CD14-positive monocyte (primary cell): ENCODE results near the gene MNX1. TPM values are rescaled to one million over a fixed set of nuclear protein-coding genes. Genes with fewer than 3 reads are reported as not detected.

Experiments
- DNase-seq, 3 donors: peaks; one replicate each; pipeline ENCODE4 v3.0.0-alpha.2; 2011 to 2022
- H2AFZ ChIP-seq: 2 replicates; pipeline ENCODE4 v1.6.0; 2012; ENCODE audit warnings: mild to moderate bottlenecking, low read depth, low read length, inconsistent platforms; ENCODE audit not compliant: insufficient read depth, poor library complexity, severe bottlenecking
- H3K27ac ChIP-seq, 2 donors: 1 replicate in 1 of 2; 2 replicates in 1 of 2; pipeline ENCODE4 v1.5.1; 2012 to 2013; ENCODE audit warnings: low read length in 2 of 2, control low read depth in 1 of 2, inconsistent platforms in 1 of 2, low read depth in 1 of 2, mild to moderate bottlenecking in 1 of 2
- H3K27me3 ChIP-seq, 2 donors: one replicate each; pipeline versions ENCODE4 v1.6.0 to v1.6.1; 2011 to 2013; ENCODE audit warnings: low read length in 2 of 2; ENCODE audit not compliant: control insufficient read depth in 2 of 2, insufficient read depth in 2 of 2
- H3K36me3 ChIP-seq, 2 donors: replicated peaks in 1 of 2; 1 replicate in 1 of 2; 2 replicates in 1 of 2; pipeline versions ENCODE4 v1.5.1 to v1.6.1; 2012 to 2013; ENCODE audit warnings: low read length in 2 of 2, control low read depth in 1 of 2, inconsistent platforms in 1 of 2, mild to moderate bottlenecking in 1 of 2; ENCODE audit not compliant: insufficient read depth in 2 of 2, control insufficient read depth in 1 of 2
- H3K4me1 ChIP-seq, 2 donors: 1 replicate in 1 of 2; 2 replicates in 1 of 2; pipeline versions ENCODE4 v1.5.1 to v1.6.1; 2012 to 2013; ENCODE audit warnings: low read length in 2 of 2, control low read depth in 1 of 2, inconsistent platforms in 1 of 2, mild to moderate bottlenecking in 1 of 2, moderate library complexity in 1 of 2; ENCODE audit not compliant: insufficient read depth in 2 of 2, control insufficient read depth in 1 of 2
- H3K4me2 ChIP-seq: replicated peaks from 2 replicates; pipeline ENCODE3; 2012; ENCODE audit warnings: low read length, moderate library complexity, mild to moderate bottlenecking; ENCODE audit not compliant: poor library complexity, severe bottlenecking; ENCODE audit errors: extremely low read depth
- H3K4me3 ChIP-seq, 3 experiments: fragments of 200-600 bp in 1 of 3; sonication (generic) in 1 of 3; replicated peaks in 1 of 3; 1 replicate in 2 of 3; 2 replicates in 1 of 3; pipeline ENCODE4 v1.5.1; 2011 to 2013; ENCODE audit warnings: low read length in 3 of 3, mild to moderate bottlenecking in 3 of 3, control low read depth in 2 of 3, low read depth in 2 of 3, inconsistent platforms in 1 of 3, moderate library complexity in 1 of 3
- H3K79me2 ChIP-seq: 2 replicates; pipeline ENCODE4 v1.6.0; 2012; ENCODE audit warnings: mild to moderate bottlenecking, control low read depth, inconsistent platforms, low read length, moderate library complexity; ENCODE audit not compliant: insufficient read depth
- H3K9ac ChIP-seq: 2 replicates; pipeline ENCODE4 v1.6.0; 2017; ENCODE audit warnings: low read length, mild to moderate bottlenecking; ENCODE audit not compliant: insufficient read depth, poor library complexity, severe bottlenecking
- H3K9me3 ChIP-seq, 2 donors: replicated peaks in 1 of 2; 1 replicate in 1 of 2; 2 replicates in 1 of 2; pipeline versions ENCODE4 v1.5.1 to v1.6.1; 2012 to 2013; ENCODE audit warnings: low read length in 2 of 2, control low read depth in 1 of 2; ENCODE audit not compliant: control insufficient read depth in 1 of 2, insufficient read depth in 1 of 2
- H4K20me1 ChIP-seq: 2 replicates; pipeline ENCODE4 v1.6.0; 2012; ENCODE audit warnings: mild to moderate bottlenecking, low read length, control low read depth, moderate library complexity; ENCODE audit not compliant: insufficient read depth
- H3K27ac Mint-ChIP-seq, 7 donors: one replicate each; pipeline ENCODE4 v1.8.0; 2020; ENCODE audit warnings: mild to moderate bottlenecking in 7 of 7, mixed read lengths in 7 of 7, moderate library complexity in 6 of 7, inconsistent platforms in 2 of 7
- H3K27me3 Mint-ChIP-seq, 3 donors: one replicate each; pipeline ENCODE4 v1.8.0; 2021 to 2022; ENCODE audit warnings: low read depth in 3 of 3, mild to moderate bottlenecking in 3 of 3, mixed read lengths in 3 of 3, moderate library complexity in 3 of 3, inconsistent platforms in 1 of 3
- H3K36me3 Mint-ChIP-seq, 2 donors: one replicate each; pipeline ENCODE4 v1.8.0; 2020; ENCODE audit warnings: mixed read lengths in 2 of 2, inconsistent platforms in 1 of 2, mild to moderate bottlenecking in 1 of 2
- H3K4me1 Mint-ChIP-seq: one replicate; pipeline ENCODE4 v1.8.0; 2020; ENCODE audit warnings: mild to moderate bottlenecking, mixed read lengths
- H3K4me3 Mint-ChIP-seq, 2 donors: one replicate each; pipeline ENCODE4 v1.8.0; 2020; ENCODE audit warnings: mild to moderate bottlenecking in 2 of 2, mixed read lengths in 2 of 2, moderate library complexity in 1 of 2
- H3K9me3 Mint-ChIP-seq, 7 donors: one replicate each; pipeline ENCODE4 v1.8.0; 2020 to 2022; ENCODE audit warnings: mixed read lengths in 7 of 7, mild to moderate bottlenecking in 6 of 7, moderate library complexity in 6 of 7, inconsistent platforms in 2 of 7
- CTCF ChIP-seq: fragments of 200-600 bp; IDR thresholded peaks from one replicate; pipeline ENCODE4 v1.8.0; 2022; ENCODE audit warnings: antibody characterized with exemption, mild to moderate bottlenecking
- WGBS: methylation state at CpG from one replicate; pipeline ENCODE4 v1.1.5; 2013; ENCODE audit warnings: missing lambda C conversion rate; ENCODE audit not compliant: insufficient coverage; 5-methylcytosine and 5-hydroxymethylcytosine counted together
- intact Hi-C, 2 donors: fragments of 100-400 bp; cut with micrococcal nuclease; formaldehyde crosslinking; loops; one replicate each; pipeline versions ENCODE4 v1.15.0 to v1.15.1; 2023
- polyA plus RNA-seq, 3 donors: library from polyadenylated mRNA; depleted of rRNA in 1 of 3; unstranded in 2 of 3; stranded (reverse) in 1 of 3; fragments of 300-500 nt in 2 of 3; fragments of >200 nt in 1 of 3; fragmentation: Illumina TruSeq in 2 of 3; gene quantifications; 1 replicate in 2 of 3; 2 replicates in 1 of 3; pipeline ENCODE4 v1.2.3, GENCODE V29; 2012 to 2021

Gene MNX1
- polyA plus RNA-seq, 3 donors = not detected

GRCh38 chr7:157007470-157008066 is 2.9 kb downstream of the MNX1 start:
- Mint-ChIP-seq H3K27ac (no peak overlapping the region), H3K27me3 (peaks cover 83 to 94% (median 85%) of the 10 kb centered on the region in 3 donors)
- TF ChIP-seq CTCF = no peak

GRCh38 chr7:157006829-157007469 is 3.5 kb downstream of the MNX1 start:
- no peak for TF ChIP-seq CTCF
- no peak overlapping the region for H3K4me2 ChIP-seq
- no peak overlapping the region for H3K9ac ChIP-seq
- H3K4me1 ChIP-seq = no peaks in the 10 kb centered on the region
- Mint-ChIP-seq H3K4me3 (peak overlapping the region in 1 of 2 donors; percentile 83), H3K4me1 (peaks cover 2% of the 10 kb centered on the region), H3K36me3 (peaks cover 0 to 4% of the 10 kb centered on the region in 2 donors), H3K27ac (no peak overlapping the region), H3K9me3 (peaks cover 0 to 15% (median 7%) of the 10 kb centered on the region in 7 donors), H3K27me3 (peaks cover 83 to 94% (median 85%) of the 10 kb centered on the region in 3 donors)
- H3K4me3 ChIP-seq = no peak overlapping the region
- H3K36me3 ChIP-seq = no peaks in the 10 kb centered on the region
- H3K9me3 ChIP-seq = peaks cover 0 to 14% of the 10 kb centered on the region in 2 donors
- no peak overlapping the region for H3K27ac ChIP-seq
- H2AFZ ChIP-seq = no peak overlapping the region
- intact Hi-C loops = no loop called here
- no peaks in the 10 kb centered on the region for H3K79me2 ChIP-seq
- peaks cover 65 to 82% of the 10 kb centered on the region in 2 donors for H3K27me3 ChIP-seq
- no peak for DNase-seq
- WGBS = 3% methylated on average over 4 of the region's 7 CpGs
- H4K20me1 ChIP-seq = no peaks in the 10 kb centered on the region

More at GRCh38 chr7:157007470-157008066, 2.9 kb downstream of the MNX1 start:
- 10% methylated on average over 12 of the region's 18 CpGs for WGBS
- H3K4me3 Mint-ChIP-seq = peak overlapping the region in 1 of 2 donors; percentile 83
- H3K4me1 Mint-ChIP-seq = peaks cover 2% of the 10 kb centered on the region
- no peak for DNase-seq
- H3K36me3 Mint-ChIP-seq = peaks cover 0 to 4% of the 10 kb centered on the region in 2 donors
- H4K20me1 ChIP-seq = no peaks in the 10 kb centered on the region
- H3K4me3 ChIP-seq = no peak overlapping the region
- peaks cover 0 to 16% (median 7%) of the 10 kb centered on the region in 7 donors for H3K9me3 Mint-ChIP-seq
- no peak overlapping the region for H2AFZ ChIP-seq
- no peaks in the 10 kb centered on the region for H3K79me2 ChIP-seq
- no peak overlapping the region for H3K4me2 ChIP-seq
- intact Hi-C loops = no loop called here
- peaks cover 65 to 82% of the 10 kb centered on the region in 2 donors for H3K27me3 ChIP-seq
- H3K27ac ChIP-seq = no peak overlapping the region
- peaks cover 0 to 14% of the 10 kb centered on the region in 2 donors for H3K9me3 ChIP-seq
- no peaks in the 10 kb centered on the region for H3K4me1 ChIP-seq
- no peaks in the 10 kb centered on the region for H3K36me3 ChIP-seq
- H3K9ac ChIP-seq = no peak overlapping the region
